Smooth muscle cell (in vitro differentiated cells): ENCODE data around the gene GRIK3. TPM values are rescaled to one million over a fixed set of nuclear protein-coding genes. Genes with fewer than 3 reads are reported as not detected.
"Not testable (repeated sequence)": the region's sequence is repeated elsewhere in the genome, so short reads cannot be mapped to it uniquely, and the experiment has no call there.

Source experiments
- DNase-seq: peaks from one replicate; lab custom pipeline; 2025; ENCODE audit not compliant: unreplicated experiment; lab: John Stamatoyannopoulos, UW
- H2AFZ ChIP-seq: fragments of 200-600 bp; sonication (generic); 2 replicates; pipeline ENCODE4 v1.6.0; 2016; ENCODE audit warnings: antibody characterized with exemption, low read depth, mild to moderate bottlenecking
- H3F3A ChIP-seq: fragments of 200-600 bp; sonication (generic); 2 replicates; pipeline ENCODE4 v1.6.0; 2017; ENCODE audit warnings: antibody characterized with exemption, low read depth
- H3K27ac ChIP-seq: fragments of 200-600 bp; sonication (generic); 2 replicates; pipeline ENCODE4 v1.5.1; 2016; ENCODE audit warnings: low read depth, mild to moderate bottlenecking
- H3K27me3 ChIP-seq: fragments of 200-600 bp; sonication (generic); 2 replicates; pipeline ENCODE4 v1.6.1; 2016; ENCODE audit warnings: low read depth, mild to moderate bottlenecking
- H3K36me3 ChIP-seq: fragments of 200-600 bp; sonication (generic); 2 replicates; pipeline ENCODE4 v1.5.1; 2016; ENCODE audit warnings: low read depth
- H3K4me1 ChIP-seq: fragments of 200-600 bp; sonication (generic); 2 replicates; pipeline ENCODE4 v1.5.1; 2016; ENCODE audit warnings: low read depth
- H3K4me2 ChIP-seq: fragments of 200-600 bp; sonication (generic); 2 replicates; pipeline ENCODE4 v1.6.0; 2016; ENCODE audit warnings: mild to moderate bottlenecking
- H3K4me3 ChIP-seq: fragments of 200-600 bp; sonication (generic); 2 replicates; pipeline ENCODE4 v1.5.1; 2016; ENCODE audit warnings: mild to moderate bottlenecking
- H3K79me2 ChIP-seq: fragments of 200-600 bp; sonication (generic); 2 replicates; pipeline ENCODE4 v1.6.0; 2016; ENCODE audit warnings: low read depth, mild to moderate bottlenecking
- H3K9ac ChIP-seq: fragments of 200-600 bp; sonication (generic); 2 replicates; pipeline ENCODE4 v1.6.0; 2016; ENCODE audit warnings: low read depth
- H3K9me3 ChIP-seq: fragments of 200-600 bp; sonication (generic); replicated peaks from 2 replicates; pipeline ENCODE4 v1.5.1; 2016; ENCODE audit warnings: low read depth
- H4K20me1 ChIP-seq: fragments of 200-600 bp; sonication (generic); 2 replicates; pipeline ENCODE4 v1.6.0; 2016; ENCODE audit warnings: low read depth
- CTCF ChIP-seq: fragments of 200-600 bp; sonication (generic); IDR thresholded peaks from 2 replicates; pipeline ENCODE4 v1.5.1; 2017; ENCODE audit warnings: borderline replicate concordance, mild to moderate bottlenecking, antibody characterized with exemption; ENCODE audit not compliant: insufficient read depth, poor library complexity, severe bottlenecking
- WGBS: methylation state at CpG from one replicate; pipeline ENCODE4 v1.1.7; 2016; ENCODE audit warnings: low lambda C conversion rate; 5-methylcytosine and 5-hydroxymethylcytosine counted together
- polyA plus RNA-seq: library from polyadenylated mRNA; unstranded; fragments of >200 nt; fragmentation: Nextera tagmentation; extraction: Ambion mirVana; gene quantifications from 2 replicates; pipeline ENCODE4 v1.2.1, GENCODE V29; 2016
- total RNA-seq: library from RNA; depleted of rRNA; stranded (reverse); fragments of >200 nt; gene quantifications from 2 replicates; pipeline ENCODE4 v1.2.3, GENCODE V29; 2014

The GRIK3 gene
- total and polyA plus RNA-seq, 2 experiments from 2014 or later: 0.04 TPM; not detected in 1

GRCh38 chr1:36918604-36919003 lies 115.7 kb downstream of the GRIK3 start:
- no peaks in the 10 kb centered on the region for H3K79me2 ChIP-seq
- no peaks in the 10 kb centered on the region for H3K27me3 ChIP-seq
- no peak overlapping the region for H3K4me3 ChIP-seq
- no peak overlapping the region for H3K4me2 ChIP-seq
- no peak overlapping the region for H3K9ac ChIP-seq
- H3K9me3 ChIP-seq: no peaks in the 10 kb centered on the region
- no peak overlapping the region for H2AFZ ChIP-seq
- no peaks in the 10 kb centered on the region for H4K20me1 ChIP-seq
- no peak overlapping the region for H3K27ac ChIP-seq
- WGBS: 84% methylated on average over 4 of the region's 4 CpGs
- H3K4me1 ChIP-seq: peaks cover 2% of the 10 kb centered on the region
- no peaks in the 10 kb centered on the region for H3K36me3 ChIP-seq
- TF ChIP-seq CTCF: no peak
- H3F3A ChIP-seq: no peaks in the 10 kb centered on the region
- no peak for DNase-seq

GRCh38 chr1:36916542-36916941 lies 117.8 kb downstream of the GRIK3 start:
- not testable (repeated sequence) for H3K9me3 ChIP-seq, H3K27me3 ChIP-seq, H3K4me3 ChIP-seq, H3K4me1 ChIP-seq, H4K20me1 ChIP-seq, H3K27ac ChIP-seq, DNase-seq, H3K4me2 ChIP-seq, H3K9ac ChIP-seq, H3K36me3 ChIP-seq, H3K79me2 ChIP-seq, H2AFZ ChIP-seq, H3F3A ChIP-seq
- WGBS: 89% methylated on average over 3 of the region's 3 CpGs

- no peak for TF ChIP-seq CTCF
Measured at GRCh38 chr1:36913484-36914060, 120.7 kb downstream of the GRIK3 start.

GRCh38 chr1:36913016-36913415 lies 121.3 kb downstream of the GRIK3 start:
- H4K20me1 ChIP-seq: no peaks in the 10 kb centered on the region
- H3K4me3 ChIP-seq: no peak overlapping the region
- H3K9me3 ChIP-seq: no peaks in the 10 kb centered on the region
- no peak for TF ChIP-seq CTCF
- H3K79me2 ChIP-seq: no peaks in the 10 kb centered on the region
- H3K9ac ChIP-seq: no peak overlapping the region
- H3K36me3 ChIP-seq: no peaks in the 10 kb centered on the region
- no peaks in the 10 kb centered on the region for H3K27me3 ChIP-seq
- no peak for DNase-seq
- H3K4me2 ChIP-seq: no peak overlapping the region
- no peak overlapping the region for H2AFZ ChIP-seq
- WGBS: 86% methylated on average over 5 of the region's 5 CpGs
- H3K4me1 ChIP-seq: peaks cover 5% of the 10 kb centered on the region
- H3K27ac ChIP-seq: no peak overlapping the region
- no peaks in the 10 kb centered on the region for H3F3A ChIP-seq

More at GRCh38 chr1:36913484-36914060, 120.7 kb downstream of the GRIK3 start:
- Histone ChIP-seq H3K4me1 (peaks cover 5% of the 10 kb centered on the region), H2AFZ (no peak overlapping the region), H3K36me3 (no peaks in the 10 kb centered on the region), H3K4me3 (no peak overlapping the region), H3K9ac (no peak overlapping the region), H3K27me3 (no peaks in the 10 kb centered on the region), H3K9me3 (no peaks in the 10 kb centered on the region), H4K20me1 (no peaks in the 10 kb centered on the region), H3K27ac (no peak overlapping the region), H3K4me2 (no peak overlapping the region), H3F3A (no peaks in the 10 kb centered on the region), H3K79me2 (no peaks in the 10 kb centered on the region)
- DNase-seq: no peak
- 58% methylated on average over 4 of the region's 4 CpGs for WGBS
